Karpas-422 (cell line): Measurements from ENCODE around the gene NEK1. TPM values are rescaled to one million over a fixed set of nuclear protein-coding genes. Genes with fewer than 3 reads are reported as not detected.

ENCODE experiments used
- total RNA-seq: library from RNA; depleted of rRNA; stranded (reverse); fragments of >200 nt; shearing (Covaris generic); gene quantifications from 2 replicates; pipeline ENCODE4 v1.2.3, GENCODE V29; 2014; ENCODE audit warnings: low replicate concordance; rRNA removed

The NEK1 gene
- total RNA-seq, 1 experiment from 2014 or later = 9.4 TPM

Other genes with a start within 250 kb of the NEK1 start
- 35.8 and 38.5 TPM in 2 replicates for gene CLCN3, start 8.0 kb upstream of the NEK1 start, total RNA-seq
- gene HPF1, start 145.4 kb upstream of the NEK1 start, total RNA-seq = 13.2 and 18.2 TPM in 2 replicates